ENCODE measurements around the gene KIF3C.
"Not testable (repeated sequence)": the region's sequence is repeated elsewhere in the genome, so short reads cannot be mapped to it uniquely, and the experiment has no call there.

DNA sequence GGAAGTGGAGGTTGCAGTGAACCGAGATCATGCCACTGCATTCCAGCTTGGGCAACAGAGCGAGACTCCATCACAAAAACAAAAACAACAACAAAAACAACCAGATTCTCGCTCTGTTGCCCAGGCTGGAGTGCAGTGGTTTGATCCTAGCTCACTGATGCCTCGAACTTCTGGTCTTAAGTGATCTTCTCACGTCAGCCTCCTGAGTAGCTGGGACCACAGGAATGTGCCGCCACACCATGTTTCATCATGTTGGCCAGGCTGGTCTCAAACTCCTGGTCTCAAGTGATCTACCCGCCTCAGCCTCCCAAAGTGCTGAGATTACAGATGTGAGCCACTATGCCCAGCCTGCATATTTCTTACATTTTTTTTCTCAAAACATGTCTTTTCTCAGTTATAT is 64.9 kb downstream of the KIF3C start:
- not testable (repeated sequence) for TF ChIP-seq EZH2 (IDR thresholded peaks at IDR 0.05; ENCODE audit: low read length, unreplicated experiment)
- TF ChIP-seq, protein P1, sequence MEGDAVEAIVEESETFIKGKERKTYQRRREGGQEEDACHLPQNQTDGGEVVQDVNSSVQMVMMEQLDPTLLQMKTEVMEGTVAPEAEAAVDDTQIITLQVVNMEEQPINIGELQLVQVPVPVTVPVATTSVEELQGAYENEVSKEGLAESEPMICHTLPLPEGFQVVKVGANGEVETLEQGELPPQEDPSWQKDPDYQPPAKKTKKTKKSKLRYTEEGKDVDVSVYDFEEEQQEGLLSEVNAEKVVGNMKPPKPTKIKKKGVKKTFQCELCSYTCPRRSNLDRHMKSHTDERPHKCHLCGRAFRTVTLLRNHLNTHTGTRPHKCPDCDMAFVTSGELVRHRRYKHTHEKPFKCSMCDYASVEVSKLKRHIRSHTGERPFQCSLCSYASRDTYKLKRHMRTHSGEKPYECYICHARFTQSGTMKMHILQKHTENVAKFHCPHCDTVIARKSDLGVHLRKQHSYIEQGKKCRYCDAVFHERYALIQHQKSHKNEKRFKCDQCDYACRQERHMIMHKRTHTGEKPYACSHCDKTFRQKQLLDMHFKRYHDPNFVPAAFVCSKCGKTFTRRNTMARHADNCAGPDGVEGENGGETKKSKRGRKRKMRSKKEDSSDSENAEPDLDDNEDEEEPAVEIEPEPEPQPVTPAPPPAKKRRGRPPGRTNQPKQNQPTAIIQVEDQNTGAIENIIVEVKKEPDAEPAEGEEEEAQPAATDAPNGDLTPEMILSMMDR (conservative IDR thresholded peaks at IDR 0.05; ENCODE audit: low read depth, low read length): not testable (repeated sequence)

All from PC-3 (cell line).